SK-N-DZ (cell line): ENCODE data around the gene UBE2L6.
"Not testable (repeated sequence)": the region's sequence is repeated elsewhere in the genome, so short reads cannot be mapped to it uniquely, and the experiment has no call there.

Source experiments
- DNase-seq: peaks from one replicate; pipeline ENCODE4 v3.0.0-alpha.2; 2015; ENCODE audit warnings: low spot score

Gene UBE2L6

GRCh38 chr11:57566905-57567514 is 462 bp downstream of the UBE2L6 start:
- no peak for DNase-seq

GRCh38 chr11:57566005-57566904 is 1.2 kb downstream of the UBE2L6 start:
- no peak for DNase-seq

- no peak for DNase-seq
These were observed 4.9 kb downstream of the UBE2L6 start for GRCh38 chr11:57562596-57562995.

- no peak for DNase-seq
These were observed 7.3 kb downstream of the UBE2L6 start for GRCh38 chr11:57560146-57560545.

- no peak for DNase-seq
These were observed 11.4 kb downstream of the UBE2L6 start for GRCh38 chr11:57556041-57556440.

- DNase-seq = no peak
These were observed 12.1 kb downstream of the UBE2L6 start for GRCh38 chr11:57555393-57555792.

GRCh38 chr11:57552479-57552878 is 15.0 kb downstream of the UBE2L6 start:
- DNase-seq = no peak

GRCh38 chr11:57551941-57552340 is 15.5 kb downstream of the UBE2L6 start:
- no peak for DNase-seq

GRCh38 chr11:57549983-57550382 is 17.5 kb downstream of the UBE2L6 start:
- DNase-seq = no peak

GRCh38 chr11:57547854-57548377 is 19.6 kb downstream of the UBE2L6 start:
- DNase-seq = no peak

GRCh38 chr11:57546869-57547475 is 20.5 kb downstream of the UBE2L6 start:
- peak; percentile 37 for DNase-seq

GRCh38 chr11:57546451-57546850 is 21.0 kb downstream of the UBE2L6 start:
- no peak for DNase-seq

GRCh38 chr11:57545883-57546282 is 21.6 kb downstream of the UBE2L6 start:
- DNase-seq = no peak

GRCh38 chr11:57544566-57544965 is 22.9 kb downstream of the UBE2L6 start:
- no peak for DNase-seq

GRCh38 chr11:57543593-57543992 is 23.9 kb downstream of the UBE2L6 start:
- DNase-seq = no peak

GRCh38 chr11:57542582-57542981 is 24.9 kb downstream of the UBE2L6 start:
- DNase-seq = no peak

- no peak for DNase-seq
These were observed 26.3 kb downstream of the UBE2L6 start for GRCh38 chr11:57541169-57541568.

GRCh38 chr11:57539342-57539741 is 28.1 kb downstream of the UBE2L6 start:
- DNase-seq = no peak

GRCh38 chr11:57536947-57537619 is 30.4 kb downstream of the UBE2L6 start, which contains the start of gene SMTNL1:
Gene SMTNL1, plus strand, starts transcription at chr11:57537595. Its CDS starts 5,048 bp downstream, at chr11:57542643.
- no peak for DNase-seq

- not testable (repeated sequence) for DNase-seq
These were observed 33.0 kb downstream of the UBE2L6 start for GRCh38 chr11:57534449-57534848.
